ENCODE measurements around the gene ZNF862. TPM values are rescaled to one million over a fixed set of nuclear protein-coding genes. Genes with fewer than 3 reads are reported as not detected.

ZNF862 gene
- total RNA-seq, 1 experiment from 2014 or later: 17.7 TPM

DNA sequence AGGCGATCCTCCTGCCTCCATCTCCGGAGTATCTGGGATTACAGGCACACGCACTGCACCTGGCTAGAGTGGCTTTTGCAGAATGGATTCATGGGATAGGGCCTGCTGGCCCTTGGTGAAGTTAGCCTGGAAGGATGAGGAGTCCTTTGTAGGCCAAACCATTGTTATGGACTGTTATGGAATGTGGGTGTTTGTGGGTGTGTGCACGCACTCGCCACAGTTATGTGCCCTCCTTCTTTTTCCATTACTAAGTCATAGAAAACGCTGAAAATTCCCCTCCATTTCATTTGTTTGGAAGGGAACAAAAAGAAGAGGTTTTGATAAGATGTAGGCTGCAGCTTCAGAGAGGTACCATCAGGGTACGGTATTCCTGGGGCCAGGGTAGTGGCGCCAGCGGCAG lies 15.0 kb downstream of the ZNF862 start:
- peaks cover 21% of the 10 kb centered on the region for H3K4me1 Mint-ChIP-seq (ENCODE audit: low read depth, unreplicated experiment)
- intact Hi-C loops (cut with micrococcal nuclease; ENCODE audit: unreplicated experiment): no loop called here
- CTCF ChIA-PET: interaction anchor here (0.5 kb wide), 1 partner anchor 184 kb away, joined by 3 read pairs; no protein-coding TSS in a partner anchor
- no peaks in the 10 kb centered on the region for H3K27me3 Mint-ChIP-seq (ENCODE audit: unreplicated experiment)
- H3K27ac Mint-ChIP-seq (ENCODE audit: unreplicated experiment): no peak overlapping the region
- no peak for TF ChIP-seq CTCF (IDR thresholded peaks at IDR 0.05; ENCODE audit: unreplicated experiment)
- no peak for DNase-seq
- no TSS peak for BruUV-seq (replicated peaks)
- no peaks in the 10 kb centered on the region for H3K9me3 Mint-ChIP-seq (ENCODE audit: low read depth, unreplicated experiment)
- H3K36me3 Mint-ChIP-seq (ENCODE audit: insufficient read depth, unreplicated experiment): peaks cover 5% of the 10 kb centered on the region
- H3K4me3 Mint-ChIP-seq (ENCODE audit: low read depth, unreplicated experiment): no peak overlapping the region

- Mint-ChIP-seq H3K9me3 (ENCODE audit: low read depth, unreplicated experiment) (no peaks in the 10 kb centered on the region), H3K27me3 (ENCODE audit: unreplicated experiment) (no peaks in the 10 kb centered on the region), H3K4me1 (ENCODE audit: low read depth, unreplicated experiment) (peaks cover 21% of the 10 kb centered on the region), H3K27ac (ENCODE audit: unreplicated experiment) (no peak overlapping the region), H3K4me3 (ENCODE audit: low read depth, unreplicated experiment) (no peak overlapping the region), H3K36me3 (ENCODE audit: insufficient read depth, unreplicated experiment) (peaks cover 3% of the 10 kb centered on the region)
- CTCF ChIA-PET: interaction anchor here (1.2 kb wide), 1 partner anchor 17 kb away, joined by 5 read pairs; the partner anchor contains the start of gene ZNF862
- no peak for TF ChIP-seq CTCF (IDR thresholded peaks at IDR 0.05; ENCODE audit: unreplicated experiment)
- peak; percentile 48 for DNase-seq
- intact Hi-C loops (cut with micrococcal nuclease; ENCODE audit: unreplicated experiment): no loop called here
- BruUV-seq (replicated peaks): no TSS peak
Measured at GRCh38 chr7:149854611-149855360, 16.6 kb downstream of the ZNF862 start.

- TF ChIP-seq CTCF (IDR thresholded peaks at IDR 0.05; ENCODE audit: unreplicated experiment): no peak
- H3K9me3 Mint-ChIP-seq (ENCODE audit: low read depth, unreplicated experiment): no peaks in the 10 kb centered on the region
- H3K36me3 Mint-ChIP-seq (ENCODE audit: insufficient read depth, unreplicated experiment): no peaks in the 10 kb centered on the region
- CTCF ChIA-PET: interaction anchor here (1.2 kb wide), 1 partner anchor 18 kb away, joined by 5 read pairs; the partner anchor contains the start of gene ZNF862
- intact Hi-C loops (cut with micrococcal nuclease; ENCODE audit: unreplicated experiment): no loop called here
- no peak for DNase-seq
- no TSS peak for BruUV-seq (replicated peaks)
- no peak overlapping the region for H3K4me3 Mint-ChIP-seq (ENCODE audit: low read depth, unreplicated experiment)
- H3K27me3 Mint-ChIP-seq (ENCODE audit: unreplicated experiment): no peaks in the 10 kb centered on the region
- no peak overlapping the region for H3K27ac Mint-ChIP-seq (ENCODE audit: unreplicated experiment)
- H3K4me1 Mint-ChIP-seq (ENCODE audit: low read depth, unreplicated experiment): peaks cover 21% of the 10 kb centered on the region
Measured at GRCh38 chr7:149855361-149856305, 17.5 kb downstream of the ZNF862 start.

GRCh38 chr7:149856583-149856982 lies 18.4 kb downstream of the ZNF862 start:
- CTCF ChIA-PET: no interaction called here
- DNase-seq: no peak
- no peak overlapping the region for H3K4me3 Mint-ChIP-seq (ENCODE audit: low read depth, unreplicated experiment)
- TF ChIP-seq CTCF (IDR thresholded peaks at IDR 0.05; ENCODE audit: unreplicated experiment): no peak
- no peak overlapping the region for H3K27ac Mint-ChIP-seq (ENCODE audit: unreplicated experiment)
- no TSS peak for BruUV-seq (replicated peaks)
- H3K36me3 Mint-ChIP-seq (ENCODE audit: insufficient read depth, unreplicated experiment): no peaks in the 10 kb centered on the region
- peaks cover 21% of the 10 kb centered on the region for H3K4me1 Mint-ChIP-seq (ENCODE audit: low read depth, unreplicated experiment)
- no peaks in the 10 kb centered on the region for H3K9me3 Mint-ChIP-seq (ENCODE audit: low read depth, unreplicated experiment)
- intact Hi-C loops (cut with micrococcal nuclease; ENCODE audit: unreplicated experiment): no loop called here
- no peaks in the 10 kb centered on the region for H3K27me3 Mint-ChIP-seq (ENCODE audit: unreplicated experiment)

All from Calu3 (cell line).